OCI-M2 (cell line): Measurements from ENCODE around the gene FAM72A.
A peak's percentile ranks its signal among the peaks of the same experiment; 100 is the strongest.
"Not testable (repeated sequence)": the region's sequence is repeated elsewhere in the genome, so short reads cannot be mapped to it uniquely, and the experiment has no call there.

Experiments
- DNase-seq: peaks from one replicate; lab custom pipeline; 2025; ENCODE audit not compliant: unreplicated experiment; lab: John Stamatoyannopoulos, UW

The FAM72A gene

DNA sequence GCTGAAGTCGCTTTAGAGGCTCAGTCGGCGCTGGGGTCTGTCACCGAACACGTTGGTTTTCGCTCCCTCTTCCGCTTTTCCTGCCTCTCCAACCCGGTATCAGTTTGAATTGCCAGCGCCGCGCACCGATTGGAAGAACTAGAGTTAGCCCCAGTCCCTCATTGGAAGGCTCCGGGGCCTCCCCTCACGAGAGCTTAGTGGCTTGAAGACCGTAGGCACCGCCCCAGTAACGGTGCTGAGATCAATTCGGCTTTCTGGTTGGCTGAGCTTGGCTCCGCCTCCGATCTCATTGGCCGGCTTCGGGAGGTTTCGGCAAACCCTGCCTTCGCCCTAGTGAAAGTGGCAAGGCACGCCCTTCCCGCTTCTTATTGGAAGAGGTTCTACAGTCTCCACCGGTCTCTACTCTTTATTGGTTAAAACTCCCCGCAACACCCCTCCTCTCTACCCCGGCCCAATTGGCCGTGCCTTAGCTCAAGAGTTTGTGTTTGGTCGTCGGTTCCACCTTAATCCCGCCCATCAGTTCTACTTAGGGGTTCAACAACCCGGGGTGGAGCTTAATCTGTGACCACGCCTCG lies at the start of gene FAM72A:
Gene FAM72A (minus strand): TSS at position 51 of the 575 bp plus-strand sequence. CDS start 814 bp downstream, outside the sequence.
- peak; percentile 84 for DNase-seq

DNA sequence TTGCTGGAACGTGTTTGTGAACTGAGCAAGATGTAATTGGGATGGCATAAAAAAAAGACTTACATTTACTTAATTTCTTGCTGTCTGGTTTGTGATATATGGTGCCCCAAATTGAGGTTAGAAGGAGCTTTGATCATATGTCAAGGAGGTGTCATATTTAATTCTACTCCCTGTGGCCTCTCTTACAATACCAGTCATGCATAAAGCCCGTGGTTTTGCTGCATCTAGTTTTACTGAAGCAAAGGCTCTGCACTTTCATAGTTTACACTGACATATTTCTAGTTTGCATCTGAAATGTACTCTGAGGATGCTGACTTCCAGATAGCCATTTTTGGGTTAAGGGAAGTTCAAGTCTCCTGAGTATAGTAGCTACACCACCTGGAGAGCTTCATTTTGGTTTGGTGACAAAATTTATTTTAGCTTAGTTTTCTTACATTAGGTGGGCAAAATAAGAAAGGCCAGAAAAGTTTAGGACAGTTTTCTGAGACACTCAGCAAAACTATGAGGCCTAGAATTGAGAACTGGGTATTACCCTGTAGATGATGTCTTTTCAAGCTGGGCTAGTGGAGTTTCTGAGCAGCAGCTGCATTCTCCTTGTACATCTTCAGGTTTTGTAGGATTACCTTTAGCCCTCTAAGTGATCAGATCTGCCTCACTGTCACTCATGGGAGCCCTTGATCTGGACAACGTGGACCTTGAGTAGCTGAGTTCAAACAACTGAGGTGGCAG lies 48.5 kb upstream of the FAM72A start:
- DNase-seq: not testable (repeated sequence)

DNA sequence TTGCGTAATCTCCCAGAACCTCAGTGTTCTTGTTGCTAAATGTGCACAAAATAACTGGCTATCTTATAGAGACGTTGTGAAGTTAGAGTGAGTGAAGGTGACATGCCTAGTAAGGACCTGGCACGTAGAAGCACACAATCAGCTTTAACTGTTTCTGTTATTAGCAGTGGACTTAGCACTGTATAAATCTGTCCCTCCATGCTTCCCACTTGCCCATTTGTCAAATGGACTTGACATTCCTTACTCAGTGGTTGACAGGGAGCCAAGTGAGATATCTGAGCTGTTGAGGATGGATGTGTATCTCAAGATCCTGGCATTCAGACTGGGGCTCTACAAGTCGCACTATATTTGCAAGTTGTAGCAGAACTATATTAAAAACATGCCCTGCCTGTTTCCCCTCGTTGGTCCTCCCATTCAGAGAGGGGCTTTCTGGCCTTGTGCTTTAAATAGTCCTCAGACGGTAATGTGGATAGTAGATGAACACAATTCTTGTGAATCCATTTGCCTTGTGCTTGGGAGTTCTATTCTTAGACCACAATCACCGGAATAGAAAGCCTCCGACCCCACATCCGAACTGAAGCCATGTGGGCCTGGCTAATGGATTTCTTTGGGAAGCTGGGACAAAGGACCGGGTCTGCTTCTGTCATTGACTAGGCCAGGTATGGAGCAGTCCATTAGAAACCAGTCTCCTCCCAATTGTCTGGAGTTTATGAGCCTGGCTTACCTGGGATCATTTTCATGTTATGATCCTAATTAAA lies 43.7 kb upstream of the FAM72A start:
- not testable (repeated sequence) for DNase-seq

DNA sequence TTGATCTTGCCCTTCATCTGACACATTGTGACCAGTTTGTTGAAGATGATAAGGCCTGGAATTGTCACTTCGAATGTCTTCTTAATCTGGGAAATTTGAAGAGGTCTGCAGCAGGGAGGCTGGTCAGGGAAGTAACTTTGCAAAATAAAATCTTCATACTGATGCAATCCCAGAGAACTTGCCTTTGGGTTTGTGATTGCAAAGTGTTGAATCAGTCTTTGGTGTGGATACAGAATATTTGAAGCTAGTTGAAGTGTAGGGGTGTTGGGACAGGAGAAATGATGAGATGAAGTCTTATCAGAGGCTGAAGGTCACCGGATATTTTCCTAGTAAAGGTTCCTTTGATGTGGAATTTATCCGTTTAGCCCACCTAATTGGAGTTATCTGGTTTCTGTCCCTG lies 42.8 kb upstream of the FAM72A start:
- DNase-seq: not testable (repeated sequence)

DNA sequence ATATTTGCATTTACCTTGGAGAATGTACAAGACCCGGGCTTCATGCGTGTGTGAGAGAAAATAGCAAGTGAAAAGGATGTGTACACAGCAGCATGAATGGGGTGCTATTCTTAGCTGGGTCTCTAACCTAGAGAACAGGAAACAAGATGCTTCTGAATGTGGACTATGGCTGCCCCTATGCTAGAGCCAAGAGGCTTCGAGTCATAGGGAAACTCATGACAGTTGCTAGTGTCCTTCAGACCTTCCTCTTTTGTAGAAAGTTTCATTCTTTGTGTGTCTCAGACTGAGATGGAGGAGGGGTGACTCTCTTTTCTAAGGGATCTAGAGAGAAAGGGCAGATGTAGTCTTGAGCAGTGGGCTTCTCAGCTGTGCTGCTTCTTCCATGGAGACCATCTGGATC lies 40.7 kb upstream of the FAM72A start:
- DNase-seq: not testable (repeated sequence)

DNA sequence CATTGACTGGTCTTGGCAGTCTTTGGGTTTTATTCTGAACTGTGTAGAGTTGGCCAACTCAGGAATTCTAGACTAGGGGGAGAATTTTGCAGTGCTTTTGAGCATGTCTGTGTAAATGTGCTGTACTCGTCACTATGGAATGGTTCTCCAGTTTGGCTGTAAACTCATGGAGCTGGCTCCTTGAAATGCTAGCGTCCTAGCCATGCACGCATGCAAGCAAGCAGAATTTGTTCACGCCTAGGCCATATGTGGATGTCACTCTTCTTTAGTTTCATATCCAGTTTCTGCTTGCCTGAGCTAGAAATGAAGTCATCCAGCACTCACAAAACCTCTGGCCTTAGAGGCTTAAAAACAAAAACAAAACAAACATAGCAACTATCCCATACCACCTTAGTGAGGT lies 37.6 kb upstream of the FAM72A start:
- not testable (repeated sequence) for DNase-seq

DNA sequence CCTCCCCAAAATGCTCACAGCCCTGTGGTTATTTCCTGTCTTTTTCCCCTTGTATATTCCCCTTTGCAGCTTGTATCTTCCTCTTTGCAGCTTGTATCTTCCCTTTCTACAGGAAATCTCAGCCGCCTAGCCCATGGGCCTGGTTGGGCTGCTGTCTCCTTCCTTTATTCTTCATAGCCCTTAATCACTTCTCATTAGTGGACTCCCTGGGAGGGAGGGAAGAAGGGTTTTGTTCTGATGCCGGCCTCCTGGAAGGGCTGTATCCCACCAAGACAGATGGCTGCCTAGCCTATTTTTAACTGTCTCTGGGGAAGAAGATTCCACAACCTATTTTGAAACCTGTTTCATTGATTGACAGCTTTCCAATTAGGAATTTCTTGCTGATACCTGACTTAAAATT lies 32.6 kb upstream of the FAM72A start:
- DNase-seq: not testable (repeated sequence)

DNA sequence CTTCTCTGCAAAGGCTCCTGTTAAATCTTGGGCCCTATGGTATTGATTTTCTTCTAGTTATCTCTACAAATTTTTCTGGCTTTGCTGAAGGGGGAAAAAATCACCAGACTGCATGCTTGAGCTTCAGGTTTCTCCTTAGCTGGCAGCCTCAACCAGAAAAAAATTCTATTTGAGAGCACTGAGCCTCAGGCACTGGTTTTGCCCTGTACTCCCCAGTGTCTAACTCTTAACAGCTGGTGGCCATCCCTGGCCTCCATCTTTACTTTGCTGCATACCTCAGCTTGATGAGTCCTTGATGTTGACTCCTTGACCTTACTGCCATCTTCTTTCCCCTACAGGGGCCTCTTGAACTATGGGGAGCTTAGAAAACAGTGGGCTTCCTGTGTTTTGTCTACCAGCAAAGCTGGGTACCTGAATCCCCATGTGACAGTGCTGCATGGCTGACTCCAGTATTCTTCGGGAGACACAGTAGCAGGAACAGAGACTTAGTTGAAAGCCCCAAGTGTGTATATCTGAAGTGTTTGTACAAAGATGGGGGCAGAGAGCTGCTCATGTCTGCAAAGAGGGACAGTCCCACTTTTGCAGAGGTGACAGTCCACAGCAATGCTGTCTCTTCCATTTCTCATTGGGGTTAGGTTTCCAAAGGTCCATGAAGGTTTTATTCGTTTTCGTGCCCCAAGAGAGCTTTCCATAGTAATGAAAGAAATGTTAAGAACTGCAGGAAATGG lies 31.7 kb upstream of the FAM72A start:
- DNase-seq: not testable (repeated sequence)

DNA sequence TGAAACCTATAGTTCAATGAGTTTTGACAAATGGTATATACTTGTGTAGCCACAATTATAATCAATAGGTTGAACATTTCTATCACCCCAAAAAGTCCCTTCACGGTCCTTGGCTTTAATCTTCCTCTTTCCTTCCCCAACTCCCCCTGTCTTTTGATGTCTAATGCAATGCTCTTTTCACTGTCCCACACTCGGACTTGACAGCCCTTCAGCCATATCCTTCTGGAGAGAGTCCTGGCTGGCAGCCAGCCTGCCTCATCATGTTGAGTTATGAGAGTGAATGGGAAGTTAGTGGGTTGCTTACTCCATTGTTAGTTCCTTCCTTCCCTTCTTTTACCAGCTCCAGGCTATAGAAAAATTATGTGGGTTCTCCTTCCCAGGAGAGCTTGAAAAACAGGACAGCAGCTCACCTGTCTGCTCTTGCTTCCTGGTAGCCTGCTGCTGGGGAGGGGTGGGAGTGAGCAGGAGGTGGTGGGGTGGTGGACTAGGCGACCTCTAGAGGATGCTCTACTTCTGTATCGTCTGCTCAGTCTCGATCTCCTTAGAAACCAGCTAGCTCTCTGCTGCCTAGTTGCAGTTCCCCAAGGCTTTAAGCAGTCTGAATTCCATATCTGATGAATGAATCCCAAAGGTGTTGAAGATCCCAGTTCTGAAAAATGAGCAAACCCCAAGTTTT lies 30.5 kb upstream of the FAM72A start:
- DNase-seq: not testable (repeated sequence)

DNA sequence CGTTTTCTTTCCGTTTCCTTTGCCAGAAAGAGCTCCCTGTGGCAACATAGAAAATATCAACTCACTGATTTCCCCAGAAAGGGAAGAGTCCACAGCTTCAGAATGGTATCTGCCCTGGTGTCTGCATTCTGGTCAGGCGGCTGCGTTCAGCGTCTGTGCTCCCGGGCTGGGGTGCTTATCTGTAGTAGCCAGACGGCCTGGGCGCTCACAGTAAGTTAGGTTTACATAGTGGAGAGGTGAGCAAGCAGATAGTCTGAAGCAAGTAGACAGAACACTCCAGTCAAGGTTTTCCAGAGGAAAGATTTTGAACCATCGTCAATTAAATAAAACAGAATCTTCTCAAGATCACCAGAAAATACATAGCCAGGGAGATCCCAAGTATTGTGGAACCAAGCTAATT lies 29.4 kb upstream of the FAM72A start:
- DNase-seq: not testable (repeated sequence)

DNA sequence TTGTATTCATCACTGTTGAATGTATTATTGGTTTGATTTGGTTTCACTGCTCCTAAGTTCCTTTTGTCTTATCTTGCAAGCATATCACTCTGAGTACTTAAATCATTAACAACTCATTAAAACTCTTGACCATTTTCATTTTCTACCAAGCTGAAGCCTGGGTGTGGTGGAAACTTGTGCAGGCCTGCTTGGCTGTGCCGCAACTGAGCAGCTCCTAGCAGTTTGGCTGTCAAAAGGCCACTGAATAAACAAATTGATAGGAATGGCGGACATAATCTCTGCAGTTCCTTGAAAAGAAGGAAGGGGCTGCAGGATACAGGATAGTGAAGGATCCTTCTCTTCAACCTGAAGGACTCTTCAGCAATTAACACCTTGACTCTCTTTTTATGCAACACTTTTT lies 26.6 kb upstream of the FAM72A start:
- DNase-seq: not testable (repeated sequence)

DNA sequence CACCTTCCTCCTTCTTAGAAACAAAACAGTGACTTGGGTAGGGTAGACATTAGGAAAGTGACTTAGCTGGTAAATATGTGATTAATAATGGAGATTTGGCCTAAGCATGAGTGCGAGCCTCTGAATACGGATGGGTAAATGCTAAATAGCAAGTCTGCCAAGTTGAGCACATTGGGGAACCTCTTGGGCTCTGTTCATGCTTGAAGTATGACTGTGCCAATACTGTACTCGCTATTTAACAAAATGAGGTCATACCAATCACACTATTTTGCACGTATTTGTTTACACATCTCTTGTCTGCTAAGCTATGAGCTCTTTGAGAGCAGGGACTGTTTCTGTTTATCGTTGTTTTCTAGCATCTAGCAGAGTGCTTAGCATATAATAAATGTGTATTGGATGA lies 24.2 kb upstream of the FAM72A start:
- DNase-seq: not testable (repeated sequence)

DNA sequence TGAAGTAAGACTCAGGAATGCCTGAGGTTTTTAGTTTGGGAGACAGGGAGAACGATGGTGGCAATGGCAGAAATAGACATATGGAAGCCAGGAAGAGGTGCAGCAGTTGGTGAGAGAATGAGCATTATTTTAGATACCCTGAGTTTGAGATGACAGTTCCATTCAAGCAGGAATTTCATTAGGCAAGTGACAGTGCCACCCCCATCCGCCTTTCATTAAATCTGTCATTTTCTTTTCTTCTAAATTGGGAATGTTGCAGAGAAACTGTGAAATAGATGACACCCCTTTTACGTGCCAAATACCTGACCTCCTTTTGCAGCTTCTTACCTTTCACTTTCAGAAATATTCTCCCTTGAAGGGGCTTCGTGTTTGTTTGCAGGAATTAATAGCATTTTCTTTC lies 22.7 kb upstream of the FAM72A start:
- not testable (repeated sequence) for DNase-seq

DNA sequence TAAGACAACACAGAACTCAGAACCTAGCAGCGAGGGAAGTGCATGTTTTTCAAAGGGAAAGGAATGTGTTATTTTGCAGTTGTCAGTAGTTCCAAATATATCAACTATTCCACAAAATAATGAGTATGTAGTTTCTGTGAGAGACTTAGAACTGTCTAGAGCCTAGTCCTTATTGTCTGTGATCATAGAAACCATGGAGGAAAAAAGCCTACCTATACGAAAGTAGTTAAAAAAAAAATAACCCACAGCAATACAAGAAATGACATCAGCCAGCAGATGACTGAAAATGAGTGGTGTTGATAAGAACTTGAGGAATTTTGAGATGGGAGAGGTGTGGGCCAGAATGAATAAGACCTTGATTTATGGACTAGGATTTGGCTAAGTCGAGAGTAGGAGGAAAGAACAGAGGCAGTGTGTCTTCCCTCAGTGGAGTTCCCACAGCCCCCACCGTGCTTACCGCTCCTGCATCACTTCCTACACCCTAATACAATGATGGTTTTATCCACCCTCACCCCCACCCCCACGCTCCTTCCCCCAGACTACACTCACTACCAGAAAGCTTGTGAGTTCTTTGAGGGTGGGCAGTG lies 21.6 kb upstream of the FAM72A start:
- not testable (repeated sequence) for DNase-seq

DNA sequence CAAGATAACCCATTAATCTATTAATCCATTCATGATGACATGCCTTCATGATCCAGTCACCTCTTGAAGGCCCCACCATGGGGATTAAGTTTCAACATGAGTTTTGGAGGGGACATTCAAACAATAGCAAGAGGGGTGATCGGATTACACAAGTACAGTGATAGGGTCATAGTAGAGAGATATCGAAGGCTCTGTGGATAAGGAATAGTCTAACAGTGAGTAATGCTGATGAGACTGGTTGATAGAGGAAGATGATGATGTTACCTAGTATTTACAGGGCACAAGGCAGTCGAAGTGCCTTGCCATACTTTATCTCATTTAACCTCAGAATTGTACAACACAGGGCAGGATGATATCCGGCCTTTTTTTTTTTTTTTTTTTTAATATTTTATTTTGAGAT lies 18.9 kb upstream of the FAM72A start:
- DNase-seq: not testable (repeated sequence)

DNA sequence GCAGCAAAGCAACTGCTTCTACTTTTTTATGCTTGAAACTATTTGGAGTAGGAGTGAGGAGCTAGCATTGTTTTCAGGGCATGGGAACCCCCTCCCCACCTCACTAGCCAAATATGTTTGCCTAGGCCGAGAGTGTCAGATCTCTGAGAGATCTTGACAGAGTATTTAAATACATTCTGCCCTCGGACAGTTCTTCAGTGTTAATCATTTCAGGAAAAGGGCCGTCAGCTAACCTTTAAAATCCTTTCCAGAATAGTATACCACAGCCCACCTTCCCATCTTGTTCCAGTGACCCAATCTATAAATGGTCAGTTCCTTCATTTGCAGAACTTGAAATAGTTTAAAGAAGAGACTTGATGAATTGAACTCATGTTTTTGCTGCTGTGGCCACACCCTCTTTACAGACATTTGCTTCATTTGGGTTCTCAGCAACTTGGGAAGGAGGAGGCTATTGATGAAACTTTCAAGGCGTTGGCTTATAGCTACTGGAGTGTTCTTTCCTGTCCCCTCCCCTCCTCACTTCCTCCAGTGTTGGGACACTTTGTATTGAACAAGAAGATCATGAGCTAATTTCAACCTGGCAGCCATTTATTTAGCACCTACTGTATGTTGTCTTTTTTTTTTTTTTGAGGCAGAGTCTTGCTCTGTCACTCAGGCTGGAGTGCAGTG lies 17.8 kb upstream of the FAM72A start:
- not testable (repeated sequence) for DNase-seq

DNA sequence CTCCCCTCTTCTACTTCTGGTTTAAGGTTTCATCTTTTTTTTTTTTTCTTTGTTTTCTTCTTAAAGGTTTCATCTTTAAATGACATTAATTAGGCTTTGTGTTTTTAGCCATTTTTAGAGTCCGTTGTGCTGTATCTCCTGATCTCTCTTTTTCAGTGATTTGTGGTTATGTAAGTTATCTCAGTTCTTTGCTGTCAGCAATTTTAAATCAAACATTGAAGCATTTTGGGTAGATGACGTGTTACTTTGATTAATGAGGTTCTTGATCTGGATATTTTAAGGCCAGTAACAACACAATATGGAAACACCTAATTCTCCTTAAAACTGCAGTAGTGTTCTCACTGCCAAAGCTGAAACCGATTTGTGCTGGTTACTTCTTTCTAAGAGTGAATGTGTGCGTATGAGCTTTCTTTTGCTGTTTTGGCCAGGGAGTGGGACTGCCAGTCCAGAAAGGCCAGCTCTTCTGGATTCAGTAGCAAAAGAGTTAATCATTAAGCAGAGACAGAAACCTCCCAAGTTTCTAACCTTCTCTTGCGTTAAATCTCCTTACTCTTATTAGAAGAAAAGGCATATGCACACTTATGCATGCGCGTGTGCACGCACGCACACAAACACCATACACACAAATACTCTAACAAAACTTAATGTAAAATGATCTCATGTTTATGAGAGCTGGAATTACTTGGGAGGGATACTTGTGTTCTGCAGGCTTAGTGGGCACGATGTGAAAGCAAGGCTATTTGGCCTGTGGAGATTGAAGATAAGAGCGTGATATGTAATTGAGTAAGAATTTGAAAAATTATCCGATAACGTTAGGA lies 17.1 kb upstream of the FAM72A start:
- DNase-seq: not testable (repeated sequence)

DNA sequence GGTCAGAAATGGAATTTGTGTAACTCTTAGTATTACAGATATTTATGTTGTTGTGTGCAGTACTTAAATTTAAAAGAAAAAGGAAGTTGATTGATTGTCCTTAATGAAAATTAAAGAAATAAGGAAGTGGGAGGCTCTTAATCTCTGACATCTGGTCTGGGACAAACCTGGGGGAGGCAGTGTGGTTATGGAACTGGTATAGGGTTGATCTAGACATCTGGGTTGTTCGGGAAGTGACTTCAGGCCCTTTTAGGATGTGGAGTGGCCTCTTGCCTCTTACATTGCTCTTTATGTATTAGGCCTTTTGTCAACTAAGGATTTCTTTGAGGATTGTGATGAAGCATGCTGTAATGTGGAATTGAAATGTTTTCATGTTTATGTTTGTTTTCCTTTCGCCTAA lies 16.1 kb upstream of the FAM72A start:
- DNase-seq: not testable (repeated sequence)

DNA sequence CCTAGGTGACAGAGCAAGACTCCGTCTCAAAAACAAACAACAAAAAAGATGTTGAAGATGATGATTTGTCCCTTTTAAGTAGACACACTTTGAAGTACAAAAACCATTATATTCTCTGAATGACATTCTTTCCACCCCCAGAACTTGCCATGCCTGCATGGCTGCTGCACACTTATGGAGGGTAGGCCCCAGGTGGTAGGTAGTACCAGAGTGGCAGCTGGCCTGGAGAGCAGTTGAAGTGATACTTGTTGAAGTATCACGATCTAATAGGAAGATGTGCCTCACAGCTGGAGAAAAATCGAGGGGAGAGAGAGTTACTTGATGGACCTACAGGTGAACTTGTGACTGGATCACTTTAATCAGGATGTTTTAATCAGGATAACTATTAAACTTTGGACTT lies 15.6 kb upstream of the FAM72A start:
- not testable (repeated sequence) for DNase-seq
